HG03565 (cell line): ENCODE results near the gene CD4.

Experiments
- ATAC-seq: cut with Tn5 transposase; IDR thresholded peaks from one replicate; pipeline ENCODE4 v1.9.1; 2021; ENCODE audit warnings: mild to moderate bottlenecking, moderate library complexity; ENCODE audit not compliant: unreplicated experiment

Gene CD4

GRCh38 chr12:6810758-6811157, 21.4 kb downstream of the CD4 start:
- ATAC-seq, result no peak

- no peak for ATAC-seq
Measured at GRCh38 chr12:6813363-6813762, 24.0 kb downstream of the CD4 start.

DNA sequence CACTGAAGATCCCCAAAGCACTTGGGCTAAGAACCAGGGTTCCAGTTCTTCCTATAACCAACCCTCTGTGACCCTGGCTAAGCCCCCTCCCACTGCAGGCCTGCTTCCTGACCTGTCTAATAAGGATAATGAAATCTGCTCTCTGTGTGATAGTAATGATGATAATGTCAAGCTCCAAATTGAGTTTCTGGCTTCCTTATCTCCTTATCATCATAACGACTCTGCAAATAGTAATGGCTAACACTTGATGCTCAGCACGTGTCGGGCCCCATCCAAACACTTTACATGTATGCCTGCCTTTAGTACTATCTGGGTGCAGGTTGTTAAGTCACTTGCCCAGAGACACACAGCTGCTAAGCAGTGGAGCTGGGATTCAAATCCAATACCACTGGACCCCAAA, 27.3 kb downstream of the CD4 start:
- ATAC-seq, result no peak

- ATAC-seq, result no peak
Measured at GRCh38 chr12:6817098-6817497, 27.8 kb downstream of the CD4 start.

GRCh38 chr12:6817662-6818157, 28.4 kb downstream of the CD4 start:
- no peak for ATAC-seq

DNA sequence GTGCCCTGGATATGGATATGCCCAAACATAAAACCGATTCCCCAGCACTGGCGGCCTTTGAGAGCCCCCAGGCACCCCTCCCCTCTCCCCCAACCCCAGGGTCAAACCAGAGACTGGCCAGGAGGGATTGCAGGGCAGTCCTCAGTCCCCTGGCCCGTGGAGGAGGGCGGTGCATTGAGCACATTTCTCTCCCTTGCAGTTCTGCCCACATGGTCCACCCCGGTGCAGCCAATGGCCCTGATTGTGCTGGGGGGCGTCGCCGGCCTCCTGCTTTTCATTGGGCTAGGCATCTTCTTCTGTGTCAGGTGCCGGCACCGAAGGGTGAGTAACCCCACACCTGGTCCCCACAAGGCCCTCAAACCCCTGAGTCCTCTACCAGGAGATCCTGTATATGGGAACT, 28.9 kb downstream of the CD4 start:
- no peak for ATAC-seq

GRCh38 chr12:6818645-6819044, 29.3 kb downstream of the CD4 start:
- no peak for ATAC-seq

- no peak for ATAC-seq
Measured at GRCh38 chr12:6819106-6820030, 30.0 kb downstream of the CD4 start.

- ATAC-seq, result no peak
Measured at GRCh38 chr12:6820166-6820565, 30.8 kb downstream of the CD4 start.

- no peak for ATAC-seq
Measured at GRCh38 chr12:6821591-6822425, 32.5 kb downstream of the CD4 start, which contains the start of gene GPR162. Gene GPR162 (plus strand): TSS chr12:6821821. CDS start chr12:6823899, 2,078 bp downstream.

DNA sequence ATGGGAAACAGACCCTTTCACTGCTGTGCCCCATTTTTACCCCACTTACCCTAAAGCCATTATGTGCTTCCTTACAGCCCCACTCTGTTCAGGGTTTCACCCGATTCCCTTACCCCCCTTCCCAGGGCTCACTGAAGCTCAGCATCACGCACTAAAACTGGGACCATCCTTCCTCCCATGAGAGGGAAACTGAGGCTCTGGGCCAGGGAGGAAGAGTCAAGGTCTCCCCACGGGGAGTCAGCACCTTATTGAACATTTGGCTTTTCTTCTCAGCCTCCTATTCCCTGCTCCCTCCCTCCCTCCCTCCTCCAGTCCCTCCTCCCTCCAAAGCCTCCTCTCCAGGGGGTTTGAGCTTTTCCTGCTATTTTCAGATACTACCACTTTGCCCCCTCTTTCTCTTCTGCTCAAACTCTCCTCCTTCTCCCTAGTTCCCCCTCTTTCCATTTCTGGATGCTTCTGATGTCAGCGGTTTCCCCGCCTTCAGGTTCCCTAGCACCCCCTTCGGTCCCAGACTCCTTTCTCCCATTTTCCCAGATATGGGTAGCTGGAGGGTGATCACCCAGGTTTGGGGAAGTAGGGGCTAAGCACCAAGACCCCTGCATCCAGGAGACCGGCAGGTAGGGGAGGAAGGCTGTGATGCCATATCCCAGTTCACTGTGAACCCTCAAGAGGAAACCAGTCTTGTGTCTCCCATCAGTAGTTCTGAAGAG, 33.3 kb downstream of the CD4 start:
- no peak for ATAC-seq

DNA sequence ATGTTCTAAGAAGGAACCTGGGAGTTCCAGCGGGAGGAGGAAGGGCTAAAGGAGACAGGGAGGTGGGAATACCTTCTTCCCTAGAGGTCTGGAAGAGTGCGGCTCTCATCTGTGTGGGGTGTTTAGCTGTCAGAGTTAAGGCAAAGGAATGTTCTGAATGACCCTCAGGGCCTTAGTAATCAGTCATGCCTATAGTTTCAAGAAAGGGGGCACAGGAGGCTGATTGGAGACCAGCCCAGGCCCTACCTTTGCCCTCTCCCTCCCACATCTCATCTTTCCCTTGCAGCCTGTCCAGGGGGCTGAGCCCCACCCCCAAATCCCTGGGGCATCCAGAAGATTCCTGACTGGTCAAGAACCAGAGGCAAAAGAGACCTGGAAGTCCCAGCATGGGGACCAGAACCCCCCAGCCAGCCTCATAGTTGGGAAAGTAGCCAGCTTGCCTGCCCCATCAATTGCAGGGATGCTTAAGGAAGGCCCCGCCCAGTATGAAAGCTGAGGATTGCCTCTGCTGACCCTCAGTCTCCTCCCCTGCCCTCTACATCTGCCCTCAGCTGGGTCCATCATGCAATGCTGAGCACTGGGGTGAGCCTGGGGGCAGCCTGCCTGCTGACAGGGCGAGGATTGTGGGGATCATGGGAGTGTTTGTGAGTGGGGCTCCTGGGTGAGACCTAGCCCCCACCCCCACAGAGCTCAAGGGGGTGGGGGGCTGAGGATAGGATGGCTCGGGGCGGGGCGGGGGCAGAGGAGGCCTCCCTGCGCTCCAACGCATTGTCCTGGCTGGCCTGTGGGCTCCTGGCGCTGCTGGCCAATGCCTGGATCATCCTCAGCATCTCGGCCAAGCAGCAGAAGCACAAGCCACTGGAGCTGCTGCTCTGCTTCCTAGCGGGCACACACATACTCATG, 34.1 kb downstream of the CD4 start:
- no peak for ATAC-seq

- ATAC-seq, result no peak
Measured at GRCh38 chr12:6824085-6824775, 34.9 kb downstream of the CD4 start.

DNA sequence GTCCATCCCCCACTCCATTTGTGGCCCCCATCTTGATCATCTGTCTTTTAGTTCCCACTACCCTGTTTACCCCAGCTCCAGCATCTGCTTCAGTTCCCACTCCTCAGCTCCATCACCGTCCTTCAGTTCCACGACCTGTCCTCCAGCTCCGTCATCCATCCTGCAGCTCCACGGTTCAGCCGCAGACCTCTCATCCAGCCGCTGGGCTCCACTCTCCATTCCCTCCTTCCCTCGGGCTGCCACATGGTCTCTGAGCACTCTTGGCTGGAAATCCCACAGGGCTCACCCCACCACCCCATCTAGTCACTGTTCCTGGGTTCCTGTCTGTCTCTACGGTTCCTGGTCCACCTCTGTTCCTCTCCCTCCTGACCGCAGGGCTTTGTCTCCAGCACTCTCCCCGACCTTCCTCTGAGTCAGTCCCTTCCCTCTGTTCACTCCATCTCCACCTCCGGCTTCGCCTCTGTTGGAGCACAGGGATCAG, 35.6 kb downstream of the CD4 start:
- no peak for ATAC-seq

- no peak for ATAC-seq
Measured at GRCh38 chr12:6825398-6826124, 36.2 kb downstream of the CD4 start.

DNA sequence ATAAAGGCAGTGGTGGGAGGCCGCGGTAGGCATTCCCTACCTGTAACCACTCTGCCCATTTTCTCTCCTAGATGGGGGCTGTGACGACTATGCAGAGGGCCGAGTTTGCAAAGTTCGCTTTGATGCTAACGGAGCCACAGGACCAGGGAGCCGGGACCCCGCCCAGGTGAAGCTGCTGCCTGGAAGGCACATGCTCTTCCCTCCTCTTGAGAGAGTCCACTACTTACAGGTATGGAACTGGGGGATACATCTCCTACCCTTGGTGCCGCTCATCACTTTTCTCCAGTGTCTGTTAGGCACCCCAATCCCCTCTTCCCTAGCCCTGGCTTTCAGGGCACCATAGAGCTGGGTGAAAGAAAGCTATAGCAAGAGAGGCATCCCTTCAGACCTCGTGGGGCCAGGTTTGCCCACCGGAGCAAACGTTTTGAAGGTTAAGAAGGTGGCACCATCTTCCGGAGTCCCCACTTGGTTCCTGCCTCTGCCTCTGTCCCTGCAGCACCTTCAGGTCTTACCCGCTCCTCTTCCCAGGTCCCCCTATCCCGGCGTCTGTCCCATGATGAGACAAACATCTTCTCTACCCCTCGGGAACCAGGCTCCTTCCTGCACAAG, 36.9 kb downstream of the CD4 start:
- ATAC-seq, result no peak

GRCh38 chr12:6826734-6827436, 37.6 kb downstream of the CD4 start:
- ATAC-seq, result no peak
